HFF-Myc (cell line): ENCODE measurements around the gene WNT9B.

ENCODE experiments used
- DNase-seq: peaks from one replicate; pipeline ENCODE4 v3.0.0-alpha.2; 2011; ENCODE audit warnings: low read depth; ENCODE audit errors: extremely low read depth
- H3K4me3 ChIP-seq: replicated peaks from 2 replicates; pipeline ENCODE4 v1.5.1; 2011; ENCODE audit warnings: low read depth, mild to moderate bottlenecking, control low read depth, low read length
- TF ChIP-seq, protein P1 (sequence below): IDR thresholded peaks from 2 replicates; pipeline ENCODE4 v1.5.1; 2012; ENCODE audit warnings: mild to moderate bottlenecking, low read depth, low read length, control low read depth; ENCODE audit errors: missing control alignments

WNT9B gene

DNA sequence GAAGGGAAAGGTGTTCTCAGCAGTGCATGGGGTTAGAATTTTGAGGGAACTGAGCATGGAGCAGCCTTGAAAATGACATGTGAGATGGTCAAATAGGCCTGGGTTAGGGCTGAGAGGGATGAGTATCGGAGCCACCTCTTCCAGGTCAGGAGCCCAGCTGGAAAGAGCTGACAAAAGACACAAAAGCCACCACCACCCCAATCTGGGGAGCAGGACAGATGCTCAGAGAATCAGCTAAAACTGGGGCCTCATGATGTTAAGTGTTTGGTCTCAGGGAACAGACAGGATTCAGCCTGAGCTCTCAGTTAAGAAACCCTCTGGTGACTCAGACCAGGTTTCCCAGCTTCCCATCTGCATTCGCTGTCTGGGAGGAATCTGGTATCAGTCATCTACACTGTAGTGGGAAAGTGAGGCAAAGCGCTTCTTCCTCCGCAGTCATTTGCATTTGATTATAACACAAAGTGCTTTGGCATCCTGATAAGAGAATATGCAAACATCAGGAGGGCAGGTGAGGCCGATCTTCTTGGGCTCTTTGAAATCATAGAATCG, 2.6 kb downstream of the WNT9B start:
- H3K4me3 ChIP-seq = no peak overlapping the region
- TF ChIP-seq, protein P1, sequence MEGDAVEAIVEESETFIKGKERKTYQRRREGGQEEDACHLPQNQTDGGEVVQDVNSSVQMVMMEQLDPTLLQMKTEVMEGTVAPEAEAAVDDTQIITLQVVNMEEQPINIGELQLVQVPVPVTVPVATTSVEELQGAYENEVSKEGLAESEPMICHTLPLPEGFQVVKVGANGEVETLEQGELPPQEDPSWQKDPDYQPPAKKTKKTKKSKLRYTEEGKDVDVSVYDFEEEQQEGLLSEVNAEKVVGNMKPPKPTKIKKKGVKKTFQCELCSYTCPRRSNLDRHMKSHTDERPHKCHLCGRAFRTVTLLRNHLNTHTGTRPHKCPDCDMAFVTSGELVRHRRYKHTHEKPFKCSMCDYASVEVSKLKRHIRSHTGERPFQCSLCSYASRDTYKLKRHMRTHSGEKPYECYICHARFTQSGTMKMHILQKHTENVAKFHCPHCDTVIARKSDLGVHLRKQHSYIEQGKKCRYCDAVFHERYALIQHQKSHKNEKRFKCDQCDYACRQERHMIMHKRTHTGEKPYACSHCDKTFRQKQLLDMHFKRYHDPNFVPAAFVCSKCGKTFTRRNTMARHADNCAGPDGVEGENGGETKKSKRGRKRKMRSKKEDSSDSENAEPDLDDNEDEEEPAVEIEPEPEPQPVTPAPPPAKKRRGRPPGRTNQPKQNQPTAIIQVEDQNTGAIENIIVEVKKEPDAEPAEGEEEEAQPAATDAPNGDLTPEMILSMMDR = no peak
- DNase-seq = no peak

- no peak overlapping the region for H3K4me3 ChIP-seq
- no peak for DNase-seq
- TF ChIP-seq, protein P1 = no peak
Observed at GRCh38 chr17:46854515-46854914, 3.1 kb downstream of the WNT9B start.

DNA sequence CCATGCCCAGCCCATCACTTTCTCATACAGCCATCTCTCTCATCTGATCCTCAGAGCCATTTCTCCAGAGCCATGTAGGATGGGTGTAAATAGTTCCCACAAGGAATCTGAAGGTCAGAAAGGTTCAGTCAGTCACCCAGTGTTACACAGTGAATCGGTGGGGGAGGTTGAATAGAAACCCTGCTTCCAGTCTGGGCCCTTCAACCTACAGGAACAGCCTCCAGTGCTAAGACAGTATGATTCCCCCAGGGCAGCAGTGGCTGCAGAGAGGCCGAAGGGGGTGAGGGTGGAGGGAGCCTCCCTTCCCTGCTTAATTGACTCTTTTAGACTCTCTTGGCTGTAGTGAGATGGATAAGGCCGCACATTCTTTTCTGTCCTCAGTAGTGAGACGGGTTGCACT, 3.6 kb downstream of the WNT9B start:
- TF ChIP-seq, protein P1 = no peak
- DNase-seq = no peak
- H3K4me3 ChIP-seq = no peak overlapping the region

DNA sequence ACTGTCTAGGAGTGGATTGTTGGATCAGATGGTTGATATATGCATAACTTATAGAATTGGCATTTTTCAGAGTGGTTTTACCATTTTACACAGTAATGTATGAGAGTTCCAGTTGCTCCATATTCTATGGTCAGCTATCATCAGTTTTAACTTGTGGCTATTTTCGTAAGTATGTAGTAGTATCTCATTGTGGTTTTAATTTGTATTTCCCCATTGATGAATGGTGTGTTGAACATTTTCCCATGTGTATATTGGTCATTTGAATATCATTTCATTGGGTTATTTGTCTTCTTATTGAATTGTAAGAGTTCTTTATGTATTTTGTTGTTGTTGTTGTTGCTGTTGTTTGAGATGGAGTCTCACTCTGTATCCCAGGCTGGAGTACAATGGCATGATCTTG, 6.2 kb downstream of the WNT9B start:
- H3K4me3 ChIP-seq = no peak overlapping the region
- DNase-seq = no peak
- TF ChIP-seq, protein P1 = no peak

GRCh38 chr17:46859996-46860395, 8.6 kb downstream of the WNT9B start:
- no peak overlapping the region for H3K4me3 ChIP-seq
- no peak for DNase-seq
- TF ChIP-seq, protein P1 = no peak

GRCh38 chr17:46862949-46863348, 11.6 kb downstream of the WNT9B start:
- H3K4me3 ChIP-seq = no peak overlapping the region
- TF ChIP-seq, protein P1 = no peak
- DNase-seq = no peak
